Esophagus squamous epithelium (tissue), 5 donors: ENCODE results near the gene CEL. TPM values are rescaled to one million over a fixed set of nuclear protein-coding genes. Genes with fewer than 3 reads are reported as not detected.
"Not testable (repeated sequence)": the region's sequence is repeated elsewhere in the genome, so short reads cannot be mapped to it uniquely, and the experiment has no call there.

Experiments
- DNase-seq: peaks from one replicate; lab custom pipeline; 2025; lab: John Stamatoyannopoulos, UW
- H3K27ac ChIP-seq, 4 donors: fragments of 200-600 bp; sonication (generic); one replicate each; pipeline ENCODE4 v1.5.1; 2016 to 2019; ENCODE audit warnings: mild to moderate bottlenecking in 1 of 4
- H3K27me3 ChIP-seq, 4 donors: fragments of 200-600 bp; sonication (generic); 1 replicate in 3 of 4; 2 replicates in 1 of 4; pipeline versions ENCODE4 v1.5.1 to v1.6.0; 2017 to 2021; ENCODE audit warnings: antibody characterized with exemption in 1 of 4
- H3K36me3 ChIP-seq, 3 donors: fragments of 200-600 bp; sonication (generic); one replicate each; pipeline ENCODE4 v1.5.1; 2016 to 2019
- H3K4me1 ChIP-seq, 3 donors: fragments of 200-600 bp; sonication (generic); one replicate each; pipeline ENCODE4 v1.5.1; 2017 to 2019
- H3K4me3 ChIP-seq, 4 donors: fragments of 200-600 bp; sonication (generic); 1 replicate in 3 of 4; 2 replicates in 1 of 4; pipeline ENCODE4 v1.5.1; 2016 to 2019; ENCODE audit warnings: mild to moderate bottlenecking in 2 of 4, moderate library complexity in 1 of 4
- H3K9me3 ChIP-seq, 3 donors: fragments of 200-600 bp; sonication (generic); one replicate each; pipeline ENCODE4 v1.5.1; 2016 to 2019
- CTCF ChIP-seq, 6 experiments: fragments of 450-650 bp in 4 of 6; fragments of 200-600 bp in 2 of 6; sonication (generic) in 2 of 6; IDR thresholded peaks; one replicate each; pipeline ENCODE4 v1.5.1; 2016 to 2019; ENCODE audit warnings: antibody characterized with exemption in 6 of 6, mild to moderate bottlenecking in 4 of 6, moderate library complexity in 4 of 6
- POLR2A ChIP-seq, 4 donors: fragments of 450-650 bp; IDR thresholded peaks; one replicate each; pipeline ENCODE4 v1.6.1; 2017; ENCODE audit warnings: antibody characterized with exemption in 4 of 4, mild to moderate bottlenecking in 4 of 4, moderate library complexity in 3 of 4
- WGBS, 2 donors: methylation state at CpG; one replicate each; pipeline ENCODE4 v1.1.5; 2018; 5-methylcytosine and 5-hydroxymethylcytosine counted together
- intact Hi-C: fragments of 100-400 bp; cut with DNase I; formaldehyde crosslinking; loops from one replicate; pipeline ENCODE4 v1.15.0; 2022
- total RNA-seq, 4 donors: library from RNA; depleted of rRNA; stranded (reverse); fragments of >200 nt; gene quantifications; one replicate each; pipeline ENCODE4 v1.1.0, GENCODE V29; 2016
- donor health status: DM: yes; HTN: yes; CAD: no.

CEL gene
- total RNA-seq: 1 to 10 TPM; 1.9 to 7.6 (median 3.5) TPM

- DNase-seq, H3K9me3 ChIP-seq, intact Hi-C loops, H3K4me3 ChIP-seq, H3K27me3 ChIP-seq: not testable (repeated sequence)
- Histone ChIP-seq H3K36me3 (peaks cover 0 to 25% (median 6%) of the 10 kb centered on the region in 3 donors), H3K27ac (peak within 1 kb of the TSS; percentile 50 to 91 (median 86)), H3K4me1 (peaks cover 53 to 73% (median 56%) of the 10 kb centered on the region in 3 donors)
- 86% methylated on average over 2 of the region's 9 CpGs; no CpG with 5 or more reads in 1 of the 2 donors for WGBS, 2 donors
Observed at GRCh38 chr9:133061764-133062145, at the start of gene CEL. Gene CEL (plus strand): TSS chr9:133061981. CDS start chr9:133062003, 22 bp downstream.

- Histone ChIP-seq H3K27ac (no peak overlapping the region), H3K27me3 (peaks cover 0 to 7% (median 0%) of the 10 kb centered on the region in 4 donors), H3K4me1 (no peaks in the 10 kb centered on the region), H3K9me3 (peaks cover 0 to 10% (median 0%) of the 10 kb centered on the region in 3 donors), H3K36me3 (no peaks in the 10 kb centered on the region), H3K4me3 (no peak overlapping the region)
- intact Hi-C loops: no loop called here
- DNase-seq: no peak
- WGBS, 2 donors: 76 to 92% methylated on average over 5 of the region's 5 CpGs
- no peak for TF ChIP-seq CTCF (IDR thresholded peaks at IDR 0.05)
- no peak for TF ChIP-seq POLR2A (IDR thresholded peaks at IDR 0.05)
Observed at GRCh38 chr9:133014696-133015095, 47.1 kb upstream of the CEL start.

GRCh38 chr9:133023117-133023890 lies 38.5 kb upstream of the CEL start:
- Histone ChIP-seq H3K9me3 (no peaks in the 10 kb centered on the region), H3K4me1 (peaks cover 0 to 12% (median 0%) of the 10 kb centered on the region in 3 donors), H3K36me3 (no peaks in the 10 kb centered on the region), H3K27ac (no peak overlapping the region), H3K4me3 (no peak overlapping the region), H3K27me3 (peaks cover 0 to under 1% (median 0%) of the 10 kb centered on the region in 4 donors)
- 73 to 80% methylated on average over 12 to 16 of the region's 26 CpGs for WGBS, 2 donors
- no peak for TF ChIP-seq POLR2A (IDR thresholded peaks at IDR 0.05)
- TF ChIP-seq CTCF (IDR thresholded peaks at IDR 0.05): no peak
- intact Hi-C loops: no loop called here
- no peak for DNase-seq

GRCh38 chr9:133026426-133026825 lies 35.4 kb upstream of the CEL start:
- Histone ChIP-seq H3K27me3 (no peaks in the 10 kb centered on the region), H3K9me3 (no peaks in the 10 kb centered on the region), H3K4me1 (peaks cover 10 to 29% (median 12%) of the 10 kb centered on the region in 3 donors), H3K36me3 (no peaks in the 10 kb centered on the region), H3K4me3 (no peak overlapping the region), H3K27ac (no peak overlapping the region)
- no peak for DNase-seq
- WGBS, 2 donors: 53 to 75% methylated on average over 3 of the region's 3 CpGs
- TF ChIP-seq POLR2A (IDR thresholded peaks at IDR 0.05) (no peak), CTCF (IDR thresholded peaks at IDR 0.05) (no peak)
- intact Hi-C loops: no loop called here

- Histone ChIP-seq H3K4me1 (peaks cover 18 to 34% (median 20%) of the 10 kb centered on the region in 3 donors), H3K27ac (no peak overlapping the region), H3K9me3 (no peaks in the 10 kb centered on the region), H3K4me3 (no peak overlapping the region), H3K27me3 (no peaks in the 10 kb centered on the region), H3K36me3 (no peaks in the 10 kb centered on the region)
- WGBS, 2 donors: 38 to 49% methylated on average over 5 of the region's 5 CpGs
- intact Hi-C loops: no loop called here
- TF ChIP-seq POLR2A (IDR thresholded peaks at IDR 0.05): no peak
- TF ChIP-seq CTCF (IDR thresholded peaks at IDR 0.05): no peak
- DNase-seq: no peak
Observed at GRCh38 chr9:133027134-133027533, 34.6 kb upstream of the CEL start.
